LNCaP clone FGC (cell line): Measurements from ENCODE around the gene LARP1.
A peak's percentile ranks its signal among the peaks of the same experiment; 100 is the strongest.

ENCODE experiments used
- DNase-seq: peaks from one replicate; pipeline ENCODE4 v3.0.0-alpha.2; 2011; ENCODE audit warnings: low read depth
- H3K4me3 ChIP-seq: 2 replicates; pipeline ENCODE4 v1.5.1; 2011; ENCODE audit warnings: mild to moderate bottlenecking, low read depth, low read length, control low read depth
- TF ChIP-seq, protein P1 (sequence below): IDR thresholded peaks from 2 replicates; pipeline ENCODE4 v1.5.1; 2012; ENCODE audit warnings: mild to moderate bottlenecking; ENCODE audit not compliant: control insufficient read depth, insufficient read depth; ENCODE audit errors: extremely low read depth

LARP1 gene

GRCh38 chr5:154849791-154850201 lies 94.6 kb downstream of the LARP1 start:
- no peak overlapping the region for H3K4me3 ChIP-seq
- TF ChIP-seq, protein P1, sequence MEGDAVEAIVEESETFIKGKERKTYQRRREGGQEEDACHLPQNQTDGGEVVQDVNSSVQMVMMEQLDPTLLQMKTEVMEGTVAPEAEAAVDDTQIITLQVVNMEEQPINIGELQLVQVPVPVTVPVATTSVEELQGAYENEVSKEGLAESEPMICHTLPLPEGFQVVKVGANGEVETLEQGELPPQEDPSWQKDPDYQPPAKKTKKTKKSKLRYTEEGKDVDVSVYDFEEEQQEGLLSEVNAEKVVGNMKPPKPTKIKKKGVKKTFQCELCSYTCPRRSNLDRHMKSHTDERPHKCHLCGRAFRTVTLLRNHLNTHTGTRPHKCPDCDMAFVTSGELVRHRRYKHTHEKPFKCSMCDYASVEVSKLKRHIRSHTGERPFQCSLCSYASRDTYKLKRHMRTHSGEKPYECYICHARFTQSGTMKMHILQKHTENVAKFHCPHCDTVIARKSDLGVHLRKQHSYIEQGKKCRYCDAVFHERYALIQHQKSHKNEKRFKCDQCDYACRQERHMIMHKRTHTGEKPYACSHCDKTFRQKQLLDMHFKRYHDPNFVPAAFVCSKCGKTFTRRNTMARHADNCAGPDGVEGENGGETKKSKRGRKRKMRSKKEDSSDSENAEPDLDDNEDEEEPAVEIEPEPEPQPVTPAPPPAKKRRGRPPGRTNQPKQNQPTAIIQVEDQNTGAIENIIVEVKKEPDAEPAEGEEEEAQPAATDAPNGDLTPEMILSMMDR, result no peak
- no peak for DNase-seq

GRCh38 chr5:154850255-154851062 lies 95.3 kb downstream of the LARP1 start, which contains the start of gene FAXDC2:
Gene FAXDC2 (minus strand): TSS chr5:154850603. CDS start chr5:154838178, 12,425 bp downstream.
- TF ChIP-seq, protein P1, result no peak
- DNase-seq, result no peak
- H3K4me3 ChIP-seq, result no peak within 1 kb of the TSS

- DNase-seq, result no peak
- TF ChIP-seq, protein P1, result no peak
- H3K4me3 ChIP-seq, result no peak overlapping the region
These were observed 96.2 kb downstream of the LARP1 start for GRCh38 chr5:154851351-154851750.

DNA sequence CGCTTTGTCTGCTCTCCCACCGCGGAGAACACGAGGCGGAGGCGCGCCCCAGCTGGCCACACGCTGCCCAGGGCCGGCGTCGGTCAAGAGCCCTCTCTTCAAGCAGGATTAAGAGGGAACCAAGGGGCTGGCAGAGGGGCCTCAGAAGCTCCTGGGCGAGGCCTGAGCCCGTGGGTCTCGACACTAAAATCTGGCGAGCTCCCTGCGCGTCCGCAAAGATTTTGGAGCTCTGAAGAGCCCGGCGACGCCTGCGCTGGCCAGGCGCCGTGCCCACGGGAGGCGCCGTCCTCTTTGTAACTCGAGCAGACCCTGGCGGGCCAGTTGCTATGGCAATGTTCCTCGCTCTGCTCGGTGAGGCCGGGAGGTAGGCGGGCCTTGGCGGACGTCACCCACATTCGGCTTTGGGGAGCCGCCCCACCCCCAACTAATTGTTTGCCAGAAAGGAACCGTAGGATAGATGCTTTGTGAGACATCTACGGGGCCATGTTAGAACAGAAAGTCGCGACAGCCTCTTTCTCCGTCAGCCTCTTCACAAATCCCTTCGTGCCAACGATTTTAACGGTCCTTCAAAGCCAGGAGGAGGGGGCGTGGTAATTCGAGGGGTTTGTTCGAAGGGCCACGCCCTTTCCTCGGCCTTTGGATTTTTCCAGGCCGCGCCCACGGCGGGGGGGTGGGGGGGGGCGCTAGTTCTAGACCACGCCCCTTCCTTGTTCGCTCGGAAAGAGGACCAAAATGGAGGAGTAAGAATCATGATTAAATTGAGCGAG lies 102.5 kb downstream of the LARP1 start:
- peak overlapping the region; percentile 68 for H3K4me3 ChIP-seq
- peak; percentile 81 for DNase-seq
- TF ChIP-seq, protein P1, result no peak

- peak within 1 kb of the TSS; percentile 68 for H3K4me3 ChIP-seq
- TF ChIP-seq, protein P1, result no peak
- DNase-seq, result peak; percentile 82
These were observed 103.3 kb downstream of the LARP1 start, which contains the start of gene CNOT8 for GRCh38 chr5:154858297-154858971. Gene CNOT8 (plus strand): TSS chr5:154858627. CDS start chr5:154863279, 4,652 bp downstream.

- no peak for DNase-seq
- TF ChIP-seq, protein P1, result no peak
- H3K4me3 ChIP-seq, result peak overlapping the region; percentile 68
These were observed 104.0 kb downstream of the LARP1 start for GRCh38 chr5:154858972-154859871.
